Muscle of leg (tissue), 11 donors: Measurements from ENCODE around the gene RBM6. TPM values are rescaled to one million over a fixed set of nuclear protein-coding genes. Genes with fewer than 3 reads are reported as not detected.
"Not testable (repeated sequence)": the region's sequence is repeated elsewhere in the genome, so short reads cannot be mapped to it uniquely, and the experiment has no call there.

Experiments used
- DNase-seq: peaks from one replicate; pipeline ENCODE4 v3.0.0; 2013
- H3K27ac ChIP-seq: one replicate; pipeline ENCODE4 v1.5.1; 2013; ENCODE audit warnings: mild to moderate bottlenecking, low read length, control low read depth
- H3K27me3 ChIP-seq: one replicate; pipeline ENCODE4 v1.6.1; 2013; ENCODE audit warnings: low read length; ENCODE audit not compliant: control insufficient read depth, insufficient read depth
- H3K36me3 ChIP-seq: one replicate; pipeline ENCODE4 v1.6.1; 2013; ENCODE audit warnings: low read length; ENCODE audit not compliant: control insufficient read depth, insufficient read depth
- H3K4me1 ChIP-seq: one replicate; pipeline ENCODE4 v1.6.1; 2013; ENCODE audit warnings: low read length; ENCODE audit not compliant: control insufficient read depth, insufficient read depth
- H3K4me3 ChIP-seq: one replicate; pipeline ENCODE4 v1.5.1; 2013; ENCODE audit warnings: low read length, control low read depth
- H3K9me3 ChIP-seq: replicated peaks from 2 replicates; pipeline ENCODE4 v1.6.1; 2013; ENCODE audit warnings: low read depth, low read length; ENCODE audit not compliant: control insufficient read depth
- WGBS: methylation state at CpG from one replicate; pipeline ENCODE4 v1.1.5; 2013; ENCODE audit warnings: missing lambda C conversion rate; ENCODE audit not compliant: insufficient coverage; 5-methylcytosine and 5-hydroxymethylcytosine counted together
- polyA plus RNA-seq, 8 donors: library from polyadenylated mRNA; unstranded; fragments of 120-200 nt; gene quantifications; one replicate each; pipeline versions ENCODE4 v1.2.1 to v1.2.3, GENCODE V29; 2013; ENCODE audit warnings: inconsistent platforms in 1 of 8, low replicate concordance in 1 of 8; ENCODE audit not compliant: insufficient read length in 8 of 8, insufficient read depth in 1 of 8
- total RNA-seq: library from RNA; stranded (reverse); fragments of 120-200 nt; gene quantifications from one replicate; pipeline ENCODE4 v1.2.4, GENCODE V29; 2013

Gene RBM6
- total and polyA plus RNA-seq, 9 donors, result 58.9 to 87.9 (median 65.9) TPM

GRCh38 chr3:49930922-49931321 is 9.0 kb upstream of the RBM6 start:
- WGBS, result 67% methylated on average over 1 of the region's 1 CpG
- no peak for DNase-seq
- peaks cover 3% of the 10 kb centered on the region for H3K36me3 ChIP-seq

GRCh38 chr3:49932281-49932680 is 7.7 kb upstream of the RBM6 start:
- H3K27ac ChIP-seq, H3K4me3 ChIP-seq, H3K27me3 ChIP-seq, H3K36me3 ChIP-seq, H3K9me3 ChIP-seq, DNase-seq: not testable (repeated sequence)
- 94% methylated on average over 7 of the region's 15 CpGs for WGBS
- peaks cover 14% of the 10 kb centered on the region for H3K4me1 ChIP-seq

More at GRCh38 chr3:49930922-49931321, 9.0 kb upstream of the RBM6 start:
- Histone ChIP-seq H3K27me3 (no peaks in the 10 kb centered on the region), H3K4me1 (peaks cover 14% of the 10 kb centered on the region), H3K27ac (no peak overlapping the region), H3K9me3 (no peaks in the 10 kb centered on the region), H3K4me3 (no peak overlapping the region)

DNA sequence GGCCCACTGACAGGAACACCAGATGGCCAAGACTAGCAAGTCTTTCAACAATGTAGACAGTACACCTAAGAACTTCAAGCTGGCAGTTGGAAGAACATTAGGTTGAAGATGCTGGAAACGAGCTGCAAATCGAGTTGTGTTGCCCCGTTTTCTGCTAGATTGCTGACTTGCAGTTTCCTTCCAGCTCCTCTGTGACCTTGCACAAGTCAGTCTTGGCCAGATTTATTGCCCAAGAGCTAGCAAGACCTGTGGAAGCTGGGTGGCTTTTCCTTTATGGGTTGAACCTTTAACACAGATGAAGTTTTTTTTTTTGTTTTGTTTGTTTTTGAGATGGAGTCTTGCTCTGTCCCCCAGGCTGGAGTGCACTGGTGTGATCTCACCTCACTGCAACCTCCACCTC is 2.9 kb upstream of the RBM6 start:
- H3K4me1 ChIP-seq, result peaks cover 9% of the 10 kb centered on the region
- WGBS, result 32% methylated on average over 3 of the region's 3 CpGs
- no peaks in the 10 kb centered on the region for H3K36me3 ChIP-seq
- no peaks in the 10 kb centered on the region for H3K9me3 ChIP-seq
- no peak overlapping the region for H3K4me3 ChIP-seq
- no peak overlapping the region for H3K27ac ChIP-seq
- no peaks in the 10 kb centered on the region for H3K27me3 ChIP-seq
- no peak for DNase-seq

DNA sequence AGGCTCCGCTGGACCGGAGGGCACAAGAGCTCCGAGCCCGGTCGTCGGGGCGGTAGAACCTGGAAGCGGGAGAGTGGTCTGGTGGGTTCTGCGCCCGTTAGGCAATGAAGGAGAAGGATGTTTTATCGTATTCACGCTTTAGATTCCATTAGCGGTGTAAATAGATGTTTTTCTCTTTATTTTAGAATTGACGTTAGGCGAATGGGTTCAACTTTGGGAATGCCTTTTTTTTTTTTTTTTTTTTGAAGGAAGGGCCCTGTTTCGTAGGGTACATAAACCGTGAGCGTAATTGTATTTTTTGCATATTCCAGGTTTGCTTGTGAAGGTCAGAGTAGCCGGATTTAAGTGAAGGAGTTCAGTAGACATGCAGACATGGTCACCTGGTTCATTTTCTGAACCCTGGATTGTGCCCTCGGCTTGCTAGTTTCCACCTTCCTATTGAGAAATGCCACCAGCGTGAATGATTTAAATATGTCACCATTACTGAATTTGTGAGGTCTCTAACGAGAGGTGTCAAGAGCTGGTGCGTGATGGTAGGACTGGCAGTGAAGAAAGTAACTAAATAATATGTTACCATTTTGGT is 808 bp downstream of the RBM6 start:
- Histone ChIP-seq H3K4me3 (peak overlapping the region; percentile 99), H3K27me3 (no peaks in the 10 kb centered on the region), H3K9me3 (no peaks in the 10 kb centered on the region), H3K27ac (peak overlapping the region; percentile 99), H3K4me1 (peaks cover 9% of the 10 kb centered on the region), H3K36me3 (peaks cover 2% of the 10 kb centered on the region)
- no peak for DNase-seq
- WGBS, result 0% methylated on average over 6 of the region's 23 CpGs

DNA sequence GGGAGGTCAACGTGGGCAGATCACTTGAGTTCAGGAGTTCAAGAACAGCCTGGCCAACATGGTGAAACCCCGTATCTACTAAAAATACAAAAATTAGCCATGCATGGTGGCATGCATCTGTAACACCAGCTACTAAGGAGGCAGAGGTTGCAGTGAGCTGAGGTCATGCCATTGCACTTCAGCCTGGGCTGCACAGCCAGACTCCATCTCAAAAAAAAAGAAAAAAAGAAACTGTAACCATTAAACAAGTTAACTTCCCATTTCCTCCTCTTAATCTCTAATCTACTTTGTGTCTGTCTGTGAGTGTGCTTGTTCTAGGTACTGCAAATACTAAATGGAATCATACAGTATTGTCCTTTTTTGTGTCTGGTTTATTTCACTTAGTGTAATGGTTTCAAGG is 2.7 kb downstream of the RBM6 start:
- Histone ChIP-seq H3K4me1 (peaks cover 9% of the 10 kb centered on the region), H3K36me3 (peaks cover 2% of the 10 kb centered on the region), H3K27ac (no peak overlapping the region), H3K27me3 (no peaks in the 10 kb centered on the region), H3K4me3 (no peak overlapping the region), H3K9me3 (no peaks in the 10 kb centered on the region)
- no peak for DNase-seq
- no CpG with 5 or more reads among the region's 2 CpGs for WGBS

DNA sequence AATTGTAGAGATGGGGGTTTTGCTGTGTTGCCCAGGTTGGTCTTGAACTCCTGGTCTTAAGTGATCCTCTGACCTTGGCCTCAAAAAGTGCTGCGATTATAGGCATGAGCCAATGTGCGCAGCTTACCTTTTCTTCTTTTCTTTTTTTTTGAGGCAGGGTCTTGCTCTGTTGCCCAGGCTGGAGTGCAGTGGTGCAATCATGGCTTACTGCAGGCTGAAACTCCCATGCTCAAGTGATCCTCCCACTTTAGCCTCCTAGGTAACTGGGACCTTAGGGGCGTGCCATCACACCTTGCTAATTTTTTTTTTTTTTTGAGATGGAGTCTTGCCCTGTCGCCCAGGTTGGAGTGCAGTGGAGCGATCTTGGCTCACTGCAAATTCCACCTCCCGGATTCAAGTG is 13.0 kb downstream of the RBM6 start:
- Histone ChIP-seq H3K36me3 (no peaks in the 10 kb centered on the region), H3K9me3 (no peaks in the 10 kb centered on the region), H3K4me1 (no peaks in the 10 kb centered on the region), H3K27ac (no peak overlapping the region), H3K27me3 (no peaks in the 10 kb centered on the region), H3K4me3 (no peak overlapping the region)
- WGBS, result 94% methylated on average over 5 of the region's 6 CpGs
- no peak for DNase-seq

GRCh38 chr3:49955636-49956035 is 15.7 kb downstream of the RBM6 start:
- Histone ChIP-seq H3K9me3 (no peaks in the 10 kb centered on the region), H3K4me1 (no peaks in the 10 kb centered on the region), H3K27me3 (no peaks in the 10 kb centered on the region), H3K36me3 (no peaks in the 10 kb centered on the region), H3K4me3 (no peak overlapping the region), H3K27ac (no peak overlapping the region)
- no peak for DNase-seq
- WGBS, result no CpG with 5 or more reads among the region's 3 CpGs

DNA sequence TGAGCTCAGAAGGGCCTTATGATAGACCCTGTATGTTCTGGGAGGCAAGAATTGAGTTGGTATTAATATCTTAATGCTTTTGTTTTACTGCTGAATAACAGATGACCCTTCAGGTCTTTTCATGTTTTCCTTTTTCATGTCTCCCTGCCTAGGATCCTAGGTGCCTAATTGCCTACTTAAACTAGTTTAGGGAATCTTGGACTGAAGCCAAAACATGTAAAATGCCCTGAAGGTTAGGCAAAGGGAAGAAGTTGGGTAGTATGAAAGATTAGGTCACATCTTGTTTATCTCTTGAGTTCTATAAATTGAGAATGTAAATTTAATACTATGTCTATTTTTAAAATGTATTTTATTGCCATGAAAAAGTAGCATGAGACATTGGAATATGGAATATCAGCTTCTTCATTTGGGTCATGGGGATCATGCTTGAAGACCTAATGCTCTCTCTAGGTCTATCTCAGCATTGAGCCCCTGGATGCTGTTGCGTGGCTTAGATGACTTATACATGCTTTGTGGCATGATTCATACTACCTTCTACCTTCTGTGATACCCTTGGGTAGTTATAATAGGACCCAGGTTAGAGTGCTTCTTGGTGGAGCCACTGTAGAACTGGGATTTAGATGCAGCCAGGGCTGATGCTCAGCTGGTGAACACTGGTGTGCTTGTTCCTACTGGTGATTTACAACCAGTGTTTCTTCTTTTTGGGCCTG is 26.4 kb downstream of the RBM6 start:
- Histone ChIP-seq H3K9me3 (no peaks in the 10 kb centered on the region), H3K27ac (no peak overlapping the region), H3K4me3 (no peak overlapping the region), H3K4me1 (no peaks in the 10 kb centered on the region), H3K27me3 (no peaks in the 10 kb centered on the region), H3K36me3 (peaks cover 14% of the 10 kb centered on the region)
- no peak for DNase-seq
- WGBS, result no CpG with 5 or more reads among the region's 1 CpG

GRCh38 chr3:49967291-49967690 is 27.3 kb downstream of the RBM6 start:
- Histone ChIP-seq H3K27ac (no peak overlapping the region), H3K4me3 (no peak overlapping the region), H3K27me3 (no peaks in the 10 kb centered on the region), H3K36me3 (peaks cover 14% of the 10 kb centered on the region), H3K9me3 (no peaks in the 10 kb centered on the region), H3K4me1 (no peaks in the 10 kb centered on the region)
- no peak for DNase-seq
- WGBS, result 89% methylated on average over 4 of the region's 6 CpGs

- H3K27me3 ChIP-seq, result no peaks in the 10 kb centered on the region
- H3K9me3 ChIP-seq, result no peaks in the 10 kb centered on the region
- H3K36me3 ChIP-seq, result peaks cover 18% of the 10 kb centered on the region
- no peak for DNase-seq
- WGBS, result 100% methylated on average over 3 of the region's 8 CpGs
- H3K4me3 ChIP-seq, result no peak overlapping the region
- no peaks in the 10 kb centered on the region for H3K4me1 ChIP-seq
- no peak overlapping the region for H3K27ac ChIP-seq
These were observed 28.4 kb downstream of the RBM6 start for GRCh38 chr3:49968346-49968745.
